ENCODE measurements around the gene DAW1. TPM values are rescaled to one million over a fixed set of nuclear protein-coding genes. Genes with fewer than 3 reads are reported as not detected.

Gene DAW1
- total and polyA plus RNA-seq, 4 donors: not detected

DNA sequence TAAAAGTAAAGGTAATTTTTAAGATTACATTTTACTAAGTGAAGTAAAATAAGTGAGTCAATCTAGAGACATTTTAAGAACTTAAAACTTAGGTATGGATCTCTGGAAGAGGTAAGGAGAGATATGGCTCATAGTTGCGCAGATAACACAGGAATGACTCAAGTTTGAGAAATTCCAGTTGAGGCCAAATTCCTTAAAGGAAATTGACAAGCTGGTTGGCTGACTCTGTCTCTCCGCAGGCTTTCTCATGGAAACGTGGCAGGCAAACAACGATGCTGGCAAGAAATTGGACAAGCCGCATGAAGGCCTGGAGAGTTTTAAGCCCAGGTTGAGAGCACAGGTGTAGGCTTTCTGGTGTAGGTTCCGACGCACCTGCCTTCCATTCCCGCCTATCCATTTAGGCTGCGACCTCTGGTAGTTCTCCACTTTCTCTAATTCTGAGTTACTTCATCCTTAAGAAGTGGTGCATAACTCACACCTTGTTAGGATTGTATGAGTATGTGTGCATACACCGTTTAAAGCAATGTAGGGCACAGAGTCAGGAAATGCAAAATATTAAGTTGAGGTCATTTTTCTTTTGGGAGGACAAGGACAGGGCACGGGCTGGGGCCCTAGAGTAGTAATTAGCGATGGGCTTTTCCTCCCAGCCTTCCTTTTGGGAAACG lies 589 bp upstream of the DAW1 start:
- Histone ChIP-seq H3K27me3 (ENCODE audit: control insufficient read depth in 4 of 4, insufficient read depth in 4 of 4, low read length in 3 of 4) (no peaks in the 10 kb centered on the region), H3K9ac (ENCODE audit: low read depth in 1 of 2, low read length in 2 of 2) (no peak overlapping the region), H3K4me3 (ENCODE audit: low read depth in 1 of 3, low read length in 3 of 3) (peak overlapping the region in 1 of 3 donors; percentile 16), H3K36me3 (ENCODE audit: control insufficient read depth in 4 of 4, insufficient read depth in 3 of 4, low read depth in 1 of 4, low read length in 3 of 4) (no peaks in the 10 kb centered on the region), H3K4me1 (ENCODE audit: control insufficient read depth in 4 of 4, insufficient read depth in 4 of 4, low read length in 3 of 4) (peaks cover 0 to 4% (median 0%) of the 10 kb centered on the region in 4 donors), H3K9me3 (ENCODE audit: control insufficient read depth in 4 of 4, low read length in 3 of 4) (no peaks in the 10 kb centered on the region), H3K27ac (ENCODE audit: low read depth in 1 of 2, low read length in 2 of 2) (no peak overlapping the region)
- no peak for DNase-seq (ENCODE audit: low spot score)
- WGBS: 70% methylated on average over 13 of the region's 13 CpGs
- TF ChIP-seq FOXA1 (IDR thresholded peaks at IDR 0.05) (no peak), RXRA (IDR thresholded peaks at IDR 0.05) (no peak), JUND (IDR thresholded peaks at IDR 0.05) (no peak), FOXA2 (IDR thresholded peaks at IDR 0.05) (no peak), SP1 (IDR thresholded peaks at IDR 0.05) (no peak), NR2F2 (IDR thresholded peaks at IDR 0.05) (no peak), HNF4G (IDR thresholded peaks at IDR 0.05) (no peak), EGR1 (IDR thresholded peaks at IDR 0.05; ENCODE audit: low read depth in 2 of 2) (no peak), HNF4A (conservative IDR thresholded peaks at IDR 0.05) (no peak), RAD21 (IDR thresholded peaks at IDR 0.05) (no peak), YY1 (IDR thresholded peaks at IDR 0.05) (no peak), TAF1 (conservative IDR thresholded peaks at IDR 0.05) (no peak), GABPA (IDR thresholded peaks at IDR 0.05 in 1 of 2, conservative IDR thresholded peaks at IDR 0.05 in 1 of 2) (no peak)
- TF ChIP-seq, protein P1, sequence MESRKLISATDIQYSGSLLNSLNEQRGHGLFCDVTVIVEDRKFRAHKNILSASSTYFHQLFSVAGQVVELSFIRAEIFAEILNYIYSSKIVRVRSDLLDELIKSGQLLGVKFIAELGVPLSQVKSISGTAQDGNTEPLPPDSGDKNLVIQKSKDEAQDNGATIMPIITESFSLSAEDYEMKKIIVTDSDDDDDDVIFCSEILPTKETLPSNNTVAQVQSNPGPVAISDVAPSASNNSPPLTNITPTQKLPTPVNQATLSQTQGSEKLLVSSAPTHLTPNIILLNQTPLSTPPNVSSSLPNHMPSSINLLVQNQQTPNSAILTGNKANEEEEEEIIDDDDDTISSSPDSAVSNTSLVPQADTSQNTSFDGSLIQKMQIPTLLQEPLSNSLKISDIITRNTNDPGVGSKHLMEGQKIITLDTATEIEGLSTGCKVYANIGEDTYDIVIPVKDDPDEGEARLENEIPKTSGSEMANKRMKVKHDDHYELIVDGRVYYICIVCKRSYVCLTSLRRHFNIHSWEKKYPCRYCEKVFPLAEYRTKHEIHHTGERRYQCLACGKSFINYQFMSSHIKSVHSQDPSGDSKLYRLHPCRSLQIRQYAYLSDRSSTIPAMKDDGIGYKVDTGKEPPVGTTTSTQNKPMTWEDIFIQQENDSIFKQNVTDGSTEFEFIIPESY (IDR thresholded peaks at IDR 0.05): no peak
- TF ChIP-seq, protein P2, sequence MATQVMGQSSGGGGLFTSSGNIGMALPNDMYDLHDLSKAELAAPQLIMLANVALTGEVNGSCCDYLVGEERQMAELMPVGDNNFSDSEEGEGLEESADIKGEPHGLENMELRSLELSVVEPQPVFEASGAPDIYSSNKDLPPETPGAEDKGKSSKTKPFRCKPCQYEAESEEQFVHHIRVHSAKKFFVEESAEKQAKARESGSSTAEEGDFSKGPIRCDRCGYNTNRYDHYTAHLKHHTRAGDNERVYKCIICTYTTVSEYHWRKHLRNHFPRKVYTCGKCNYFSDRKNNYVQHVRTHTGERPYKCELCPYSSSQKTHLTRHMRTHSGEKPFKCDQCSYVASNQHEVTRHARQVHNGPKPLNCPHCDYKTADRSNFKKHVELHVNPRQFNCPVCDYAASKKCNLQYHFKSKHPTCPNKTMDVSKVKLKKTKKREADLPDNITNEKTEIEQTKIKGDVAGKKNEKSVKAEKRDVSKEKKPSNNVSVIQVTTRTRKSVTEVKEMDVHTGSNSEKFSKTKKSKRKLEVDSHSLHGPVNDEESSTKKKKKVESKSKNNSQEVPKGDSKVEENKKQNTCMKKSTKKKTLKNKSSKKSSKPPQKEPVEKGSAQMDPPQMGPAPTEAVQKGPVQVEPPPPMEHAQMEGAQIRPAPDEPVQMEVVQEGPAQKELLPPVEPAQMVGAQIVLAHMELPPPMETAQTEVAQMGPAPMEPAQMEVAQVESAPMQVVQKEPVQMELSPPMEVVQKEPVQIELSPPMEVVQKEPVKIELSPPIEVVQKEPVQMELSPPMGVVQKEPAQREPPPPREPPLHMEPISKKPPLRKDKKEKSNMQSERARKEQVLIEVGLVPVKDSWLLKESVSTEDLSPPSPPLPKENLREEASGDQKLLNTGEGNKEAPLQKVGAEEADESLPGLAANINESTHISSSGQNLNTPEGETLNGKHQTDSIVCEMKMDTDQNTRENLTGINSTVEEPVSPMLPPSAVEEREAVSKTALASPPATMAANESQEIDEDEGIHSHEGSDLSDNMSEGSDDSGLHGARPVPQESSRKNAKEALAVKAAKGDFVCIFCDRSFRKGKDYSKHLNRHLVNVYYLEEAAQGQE (IDR thresholded peaks at IDR 0.05): no peak
- TF ChIP-seq, protein P3, sequence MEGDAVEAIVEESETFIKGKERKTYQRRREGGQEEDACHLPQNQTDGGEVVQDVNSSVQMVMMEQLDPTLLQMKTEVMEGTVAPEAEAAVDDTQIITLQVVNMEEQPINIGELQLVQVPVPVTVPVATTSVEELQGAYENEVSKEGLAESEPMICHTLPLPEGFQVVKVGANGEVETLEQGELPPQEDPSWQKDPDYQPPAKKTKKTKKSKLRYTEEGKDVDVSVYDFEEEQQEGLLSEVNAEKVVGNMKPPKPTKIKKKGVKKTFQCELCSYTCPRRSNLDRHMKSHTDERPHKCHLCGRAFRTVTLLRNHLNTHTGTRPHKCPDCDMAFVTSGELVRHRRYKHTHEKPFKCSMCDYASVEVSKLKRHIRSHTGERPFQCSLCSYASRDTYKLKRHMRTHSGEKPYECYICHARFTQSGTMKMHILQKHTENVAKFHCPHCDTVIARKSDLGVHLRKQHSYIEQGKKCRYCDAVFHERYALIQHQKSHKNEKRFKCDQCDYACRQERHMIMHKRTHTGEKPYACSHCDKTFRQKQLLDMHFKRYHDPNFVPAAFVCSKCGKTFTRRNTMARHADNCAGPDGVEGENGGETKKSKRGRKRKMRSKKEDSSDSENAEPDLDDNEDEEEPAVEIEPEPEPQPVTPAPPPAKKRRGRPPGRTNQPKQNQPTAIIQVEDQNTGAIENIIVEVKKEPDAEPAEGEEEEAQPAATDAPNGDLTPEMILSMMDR (IDR thresholded peaks at IDR 0.05; ENCODE audit: low read depth, low read length, missing input control): no peak
- TF ChIP-seq, protein P4, sequence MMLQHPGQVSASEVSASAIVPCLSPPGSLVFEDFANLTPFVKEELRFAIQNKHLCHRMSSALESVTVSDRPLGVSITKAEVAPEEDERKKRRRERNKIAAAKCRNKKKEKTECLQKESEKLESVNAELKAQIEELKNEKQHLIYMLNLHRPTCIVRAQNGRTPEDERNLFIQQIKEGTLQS (IDR thresholded peaks at IDR 0.05): no peak
- TF ChIP-seq, protein P5, sequence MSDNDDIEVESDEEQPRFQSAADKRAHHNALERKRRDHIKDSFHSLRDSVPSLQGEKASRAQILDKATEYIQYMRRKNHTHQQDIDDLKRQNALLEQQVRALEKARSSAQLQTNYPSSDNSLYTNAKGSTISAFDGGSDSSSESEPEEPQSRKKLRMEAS (IDR thresholded peaks at IDR 0.05): no peak
